GM19468 (cell line): ENCODE data around the gene EPB41L4B.
"Not testable (repeated sequence)": the region's sequence is repeated elsewhere in the genome, so short reads cannot be mapped to it uniquely, and the experiment has no call there.

Experiments
- ATAC-seq: cut with Tn5 transposase; IDR thresholded peaks from one replicate; pipeline ENCODE4 v1.9.1; 2021; ENCODE audit warnings: mild to moderate bottlenecking, moderate library complexity, moderate number of reproducible peaks; ENCODE audit not compliant: unreplicated experiment; ENCODE audit errors: extremely low read depth

EPB41L4B gene

GRCh38 chr9:109218242-109218641 lies 102.6 kb downstream of the EPB41L4B start:
- not testable (repeated sequence) for ATAC-seq

DNA sequence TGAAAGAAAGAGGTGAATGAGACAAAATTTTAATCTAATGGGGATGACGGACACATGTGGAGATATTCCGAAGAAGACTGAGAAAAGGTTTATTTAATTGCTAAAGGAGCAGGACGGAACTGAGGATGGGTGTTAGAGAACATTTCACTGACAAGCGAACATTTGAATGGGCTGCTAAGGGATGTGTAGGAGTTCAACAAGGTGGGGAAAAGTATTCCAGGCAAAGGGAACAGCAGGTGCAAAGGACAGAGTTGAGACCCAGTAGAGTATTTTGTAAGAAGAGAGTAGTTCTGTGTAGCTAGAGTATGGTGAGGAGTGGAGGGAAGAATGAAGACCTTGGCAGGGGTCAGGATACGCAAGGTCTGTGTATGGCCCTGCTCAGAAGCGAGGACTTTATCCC lies 106.4 kb downstream of the EPB41L4B start:
- ATAC-seq = no peak

GRCh38 chr9:109213285-109214121 lies 107.4 kb downstream of the EPB41L4B start:
- no peak for ATAC-seq

DNA sequence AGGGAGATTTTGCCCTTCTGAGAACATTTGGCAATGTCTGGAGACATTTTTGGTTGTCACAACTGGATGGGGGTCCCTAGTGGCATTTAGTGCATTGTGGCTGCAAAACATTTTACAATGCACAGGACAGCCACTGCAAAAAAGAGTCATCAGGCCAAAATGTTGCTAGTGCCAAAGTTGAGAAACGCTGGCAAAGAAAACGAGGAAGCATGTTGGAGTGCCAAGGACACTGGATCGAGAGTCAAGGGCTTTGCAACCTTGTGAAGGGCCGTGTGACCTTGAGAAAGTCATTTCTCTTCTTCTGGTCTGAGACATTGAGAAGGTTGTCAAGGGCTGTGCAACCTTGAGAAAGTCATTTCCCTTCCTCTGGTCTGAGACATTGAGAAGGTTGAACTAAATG lies 108.1 kb downstream of the EPB41L4B start:
- ATAC-seq = no peak

GRCh38 chr9:109206670-109207069 lies 114.2 kb downstream of the EPB41L4B start:
- no peak for ATAC-seq

GRCh38 chr9:109205526-109205925 lies 115.3 kb downstream of the EPB41L4B start:
- no peak for ATAC-seq

GRCh38 chr9:109203761-109204360 lies 117.0 kb downstream of the EPB41L4B start:
- ATAC-seq = no peak

DNA sequence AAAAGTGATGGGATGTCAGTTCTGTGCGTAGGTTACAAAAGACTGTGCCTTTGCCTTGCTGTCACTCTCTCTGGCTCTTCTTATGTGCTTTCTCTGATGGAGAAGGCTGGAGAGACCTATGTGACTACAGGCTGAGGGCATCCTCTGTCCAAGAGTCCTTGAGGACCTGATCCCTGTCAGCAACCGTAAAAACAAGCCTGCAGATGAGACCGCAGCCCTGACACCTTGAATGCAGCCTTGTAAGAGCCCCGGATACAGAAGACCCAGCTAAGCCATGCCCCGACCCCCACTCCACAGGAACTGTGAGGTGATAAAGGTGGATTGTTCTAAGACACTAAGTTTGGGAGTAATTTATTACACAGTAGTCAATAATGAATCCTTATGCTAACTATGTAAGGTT lies 121.2 kb downstream of the EPB41L4B start:
- ATAC-seq = no peak

DNA sequence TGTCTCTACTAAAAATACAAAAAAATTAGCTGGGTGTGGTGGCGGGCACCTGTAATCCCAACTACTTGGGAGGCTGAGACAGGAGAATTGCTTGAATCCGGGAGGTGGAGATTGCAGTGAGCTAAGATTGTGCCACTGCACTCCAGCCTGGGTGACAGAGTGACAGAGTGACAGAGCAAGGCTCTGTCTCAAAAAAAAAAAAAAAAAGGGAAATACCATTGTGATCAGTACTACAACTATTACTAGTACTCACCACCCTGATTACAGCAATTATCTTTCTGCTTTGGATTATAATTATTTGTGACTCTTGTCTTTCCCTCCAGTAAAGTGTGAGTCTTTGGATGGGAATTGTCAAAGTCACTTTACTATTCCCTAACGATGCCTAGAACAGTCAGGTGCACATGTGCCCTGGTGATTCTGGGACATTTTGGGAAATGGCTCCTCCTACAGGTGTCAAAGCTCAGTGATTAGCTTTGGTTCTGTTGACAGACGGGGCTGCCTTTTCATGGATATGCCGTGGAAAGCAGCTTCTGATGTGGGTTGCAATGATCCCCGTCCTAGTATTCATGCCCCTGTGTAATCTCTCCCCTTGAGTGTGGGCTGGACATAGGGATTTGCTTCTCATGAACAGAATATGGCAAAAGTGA lies 122.0 kb downstream of the EPB41L4B start:
- ATAC-seq = no peak

GRCh38 chr9:109193974-109194556 lies 126.8 kb downstream of the EPB41L4B start:
- ATAC-seq = no peak

GRCh38 chr9:109192732-109193361 lies 128.0 kb downstream of the EPB41L4B start:
- ATAC-seq = no peak

- ATAC-seq = no peak
Measured at GRCh38 chr9:109191746-109192145, 129.1 kb downstream of the EPB41L4B start.

GRCh38 chr9:109190151-109190550 lies 130.7 kb downstream of the EPB41L4B start:
- ATAC-seq = no peak

DNA sequence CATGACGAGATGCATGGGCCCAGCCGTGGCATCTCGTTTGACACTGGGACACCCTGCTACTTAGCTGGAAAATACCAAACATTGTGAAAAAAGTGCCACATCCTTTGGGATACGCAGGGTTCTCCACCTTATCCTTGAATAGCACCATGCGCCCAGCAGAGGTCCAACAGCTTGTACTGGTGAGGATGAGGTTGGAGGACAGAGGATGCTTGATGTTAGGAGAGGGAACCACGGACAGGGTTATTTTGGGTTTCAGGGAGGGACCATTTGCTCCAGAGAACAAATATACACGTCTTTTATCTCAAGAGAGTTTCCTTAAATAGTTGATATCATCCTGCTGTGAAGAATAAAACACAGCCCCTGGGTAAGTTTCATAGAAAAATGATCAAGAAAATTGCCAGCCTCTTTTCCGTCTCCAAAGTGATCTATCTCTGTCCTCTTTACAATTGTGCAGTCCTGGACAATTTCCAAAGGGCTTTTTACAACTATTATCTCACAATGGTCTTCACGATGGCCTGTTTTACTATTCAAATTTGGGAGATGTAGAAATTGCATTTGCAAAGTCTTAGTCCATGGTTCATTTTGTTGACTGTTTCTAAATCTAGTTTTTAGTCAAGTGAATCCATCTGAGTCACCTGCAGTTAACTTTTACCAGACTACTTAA lies 133.9 kb downstream of the EPB41L4B start:
- ATAC-seq = no peak

DNA sequence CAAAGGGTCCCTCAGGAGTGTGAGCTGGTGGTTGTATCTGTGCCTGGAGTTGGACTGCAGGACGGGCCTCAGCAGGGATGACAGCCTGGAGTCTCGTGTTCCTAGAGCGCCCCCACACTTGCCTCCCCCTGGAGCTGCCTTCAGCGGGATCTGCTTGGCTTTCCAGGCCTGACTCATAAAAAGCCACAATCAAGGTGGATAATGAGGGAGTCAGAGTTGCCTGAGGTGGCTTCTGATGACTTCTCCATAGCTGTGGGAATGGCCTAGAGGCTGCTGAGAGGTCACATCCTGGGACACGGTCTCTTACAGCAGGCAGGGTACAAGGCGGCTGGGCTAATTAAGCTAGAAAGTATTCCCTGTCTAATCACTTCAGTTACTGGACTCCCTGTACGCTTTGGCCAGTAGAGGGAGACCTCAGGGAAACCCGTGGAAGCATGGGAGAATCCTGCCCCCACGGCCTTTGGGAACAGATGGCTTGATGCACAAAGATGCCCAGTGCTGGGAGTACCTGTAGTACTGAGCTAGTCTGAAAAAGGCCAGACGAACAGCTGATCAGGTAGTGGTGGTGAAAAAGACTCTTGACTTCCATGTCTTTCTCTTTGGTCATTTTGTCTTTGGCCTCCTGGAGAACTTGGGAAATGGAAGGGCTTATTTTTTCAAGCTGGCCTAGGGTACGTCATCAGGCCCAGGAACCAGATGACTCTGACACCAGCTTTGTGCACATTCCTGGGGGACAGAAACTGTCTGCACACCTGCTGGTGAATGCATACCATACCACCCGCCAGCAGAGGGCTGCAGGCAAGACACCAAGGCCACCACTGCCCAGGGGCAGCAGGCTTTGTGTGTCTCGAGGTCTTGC lies 137.7 kb downstream of the EPB41L4B start:
- ATAC-seq = no peak

DNA sequence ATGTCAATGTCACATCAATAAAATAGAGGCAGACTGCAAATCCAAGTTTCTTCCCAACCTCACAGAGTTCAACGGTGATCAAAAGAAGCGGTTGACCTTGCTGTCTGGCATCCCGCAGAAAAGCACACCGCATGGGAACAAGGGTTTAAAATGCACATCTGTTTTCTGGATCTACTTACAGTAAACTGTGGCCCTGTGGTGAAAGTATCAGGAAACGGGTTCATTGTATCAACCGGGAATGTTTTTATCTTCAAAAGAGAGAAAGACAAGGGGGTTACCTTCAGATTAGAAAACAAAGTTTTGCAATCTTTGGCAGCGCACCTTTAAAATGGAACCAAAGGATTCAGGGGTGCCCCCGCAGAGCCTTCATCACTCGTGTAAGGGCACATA lies 138.3 kb downstream of the EPB41L4B start:
- no peak for ATAC-seq

DNA sequence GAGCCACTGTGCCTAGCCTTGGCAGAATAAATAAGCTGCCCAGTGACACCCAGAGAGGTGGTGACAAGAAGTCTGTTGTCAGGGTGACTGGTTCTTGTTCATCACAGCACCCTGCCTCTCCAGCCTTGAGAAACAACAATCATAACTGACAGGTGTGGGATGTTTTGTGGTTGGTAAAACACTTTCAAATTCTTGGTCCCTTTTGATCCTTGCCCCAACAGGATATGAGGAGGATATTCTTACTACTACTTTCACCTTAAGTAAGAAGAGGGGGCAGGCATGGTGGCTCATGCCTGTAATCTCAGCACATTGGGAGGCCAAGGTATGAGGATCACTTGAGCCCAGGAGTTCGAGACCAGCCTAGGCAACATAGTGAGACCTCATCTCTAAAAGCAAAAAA lies 139.6 kb downstream of the EPB41L4B start:
- peak; percentile 51 for ATAC-seq

DNA sequence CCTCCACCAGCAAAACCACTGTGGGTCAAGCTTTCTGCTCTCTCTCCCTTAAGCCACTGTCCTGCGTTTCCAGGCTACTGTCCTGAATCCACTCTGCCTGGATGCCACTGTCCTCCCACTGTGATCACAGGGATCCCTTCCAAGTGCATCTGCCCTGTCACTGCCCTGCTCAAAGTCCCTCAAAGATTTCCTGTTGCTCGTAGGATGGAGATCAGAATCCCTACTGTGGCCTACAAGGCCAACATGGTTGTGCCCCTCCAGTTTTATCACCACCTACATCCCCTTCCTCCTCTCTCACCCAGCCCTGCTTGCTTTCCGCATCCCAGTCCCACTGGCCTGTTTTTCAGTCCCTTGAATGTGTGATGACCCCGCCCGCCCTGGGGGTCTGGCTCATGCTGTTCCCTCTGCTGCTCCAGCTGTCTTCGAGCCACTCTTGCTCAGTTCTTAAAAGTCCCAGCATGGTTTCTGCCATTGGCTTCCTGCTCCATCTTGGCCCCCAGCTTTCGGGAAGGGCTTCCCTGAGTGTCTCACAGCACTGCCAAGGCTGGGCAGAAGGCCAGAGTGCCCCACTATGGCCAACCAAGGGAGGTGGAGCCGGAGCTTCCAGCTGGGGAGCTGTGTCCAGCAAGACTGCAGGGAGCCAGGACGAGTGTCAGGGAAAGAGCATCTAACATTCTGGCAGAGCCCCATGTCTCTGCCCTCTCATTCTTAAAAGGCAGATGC lies 140.9 kb downstream of the EPB41L4B start:
- ATAC-seq = no peak
